Measurements from ENCODE around the gene ABCF2.

DNA sequence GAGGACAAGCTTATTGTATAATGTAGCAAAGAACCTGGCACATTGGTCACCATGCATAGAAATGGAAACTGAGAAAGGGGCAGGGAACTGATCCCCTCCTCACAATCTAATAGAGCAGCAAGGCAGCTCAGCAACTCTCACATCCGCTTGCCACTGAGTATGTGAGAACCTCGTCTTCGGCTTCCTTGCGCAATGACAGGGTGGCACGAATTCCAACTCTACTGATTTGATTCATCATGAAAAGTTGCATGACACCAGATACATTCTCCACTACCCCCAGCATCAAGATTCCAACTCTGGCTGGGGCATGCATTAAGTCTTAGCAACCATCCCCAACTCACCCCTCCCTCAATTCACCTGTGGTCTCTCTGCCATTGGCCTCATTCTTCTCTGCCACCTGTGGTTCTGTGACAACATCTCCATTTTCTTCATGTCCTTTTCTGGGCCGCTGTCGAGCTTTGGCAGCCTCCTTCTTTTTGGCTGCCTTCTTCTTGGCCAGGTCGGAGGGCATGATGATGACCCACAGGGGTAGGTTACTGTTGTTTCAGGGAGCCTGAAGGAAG lies 976 bp downstream of the ABCF2 start:
- TF ChIP-seq, protein P1, sequence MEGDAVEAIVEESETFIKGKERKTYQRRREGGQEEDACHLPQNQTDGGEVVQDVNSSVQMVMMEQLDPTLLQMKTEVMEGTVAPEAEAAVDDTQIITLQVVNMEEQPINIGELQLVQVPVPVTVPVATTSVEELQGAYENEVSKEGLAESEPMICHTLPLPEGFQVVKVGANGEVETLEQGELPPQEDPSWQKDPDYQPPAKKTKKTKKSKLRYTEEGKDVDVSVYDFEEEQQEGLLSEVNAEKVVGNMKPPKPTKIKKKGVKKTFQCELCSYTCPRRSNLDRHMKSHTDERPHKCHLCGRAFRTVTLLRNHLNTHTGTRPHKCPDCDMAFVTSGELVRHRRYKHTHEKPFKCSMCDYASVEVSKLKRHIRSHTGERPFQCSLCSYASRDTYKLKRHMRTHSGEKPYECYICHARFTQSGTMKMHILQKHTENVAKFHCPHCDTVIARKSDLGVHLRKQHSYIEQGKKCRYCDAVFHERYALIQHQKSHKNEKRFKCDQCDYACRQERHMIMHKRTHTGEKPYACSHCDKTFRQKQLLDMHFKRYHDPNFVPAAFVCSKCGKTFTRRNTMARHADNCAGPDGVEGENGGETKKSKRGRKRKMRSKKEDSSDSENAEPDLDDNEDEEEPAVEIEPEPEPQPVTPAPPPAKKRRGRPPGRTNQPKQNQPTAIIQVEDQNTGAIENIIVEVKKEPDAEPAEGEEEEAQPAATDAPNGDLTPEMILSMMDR (conservative IDR thresholded peaks at IDR 0.05; ENCODE audit: low read depth, low read length), result no peak
- TF ChIP-seq EZH2 (IDR thresholded peaks at IDR 0.05; ENCODE audit: low read length, unreplicated experiment), result no peak

All from PC-3 (cell line).